ENCODE measurements around the gene COPS6.

The COPS6 gene

DNA sequence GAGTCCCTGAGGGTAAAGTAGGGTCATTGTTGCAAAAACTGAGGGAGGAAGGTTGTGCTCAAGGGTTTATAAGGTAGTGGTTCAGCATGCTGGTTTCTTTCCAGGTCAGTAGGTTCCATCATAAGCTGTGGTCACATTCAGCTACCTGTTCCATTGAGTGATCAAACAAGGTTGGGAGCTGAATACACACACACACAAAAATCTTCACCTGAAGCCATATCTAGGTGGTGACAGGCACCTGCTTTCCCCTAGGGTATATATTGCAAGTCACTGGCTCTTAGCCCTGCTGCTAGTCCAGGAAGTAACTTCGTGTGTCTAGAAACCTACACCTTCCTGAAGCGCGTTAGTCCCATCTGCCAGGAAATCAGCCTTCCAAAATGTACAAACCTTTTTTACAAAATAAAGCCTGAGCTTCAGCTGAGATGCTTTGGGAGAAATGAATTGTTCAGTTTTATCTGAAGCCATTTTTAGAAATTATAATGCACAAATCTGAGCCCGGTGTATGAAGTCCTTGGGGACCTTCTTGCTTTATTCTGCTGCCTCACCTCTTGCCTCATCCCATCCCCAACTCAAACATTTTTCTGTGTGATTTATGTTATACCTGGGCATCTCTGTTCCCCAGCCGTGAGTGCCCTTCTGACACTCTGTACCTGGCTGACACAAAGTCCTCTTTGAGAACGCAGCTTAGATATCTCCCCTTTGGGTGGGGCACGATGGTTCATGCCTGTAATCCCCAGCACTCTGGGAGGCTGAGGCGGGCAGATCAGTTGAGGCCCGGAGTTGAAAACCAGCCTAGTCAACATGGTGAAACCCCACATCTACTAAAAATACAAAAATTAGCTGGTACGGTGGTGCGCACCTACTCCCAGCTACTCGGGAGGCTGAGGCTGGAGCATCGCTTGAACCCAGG lies 49.3 kb downstream of the COPS6 start:
- POLR2A ChIA-PET = interaction anchor here (1.1 to 2.0 kb wide), 3 partner anchors 8 to 11 kb away, joined by 3 to 8 read pairs (median 7); partner anchors contain the start of genes LAMTOR4 and MBLAC1
- TF ChIP-seq, protein P1, sequence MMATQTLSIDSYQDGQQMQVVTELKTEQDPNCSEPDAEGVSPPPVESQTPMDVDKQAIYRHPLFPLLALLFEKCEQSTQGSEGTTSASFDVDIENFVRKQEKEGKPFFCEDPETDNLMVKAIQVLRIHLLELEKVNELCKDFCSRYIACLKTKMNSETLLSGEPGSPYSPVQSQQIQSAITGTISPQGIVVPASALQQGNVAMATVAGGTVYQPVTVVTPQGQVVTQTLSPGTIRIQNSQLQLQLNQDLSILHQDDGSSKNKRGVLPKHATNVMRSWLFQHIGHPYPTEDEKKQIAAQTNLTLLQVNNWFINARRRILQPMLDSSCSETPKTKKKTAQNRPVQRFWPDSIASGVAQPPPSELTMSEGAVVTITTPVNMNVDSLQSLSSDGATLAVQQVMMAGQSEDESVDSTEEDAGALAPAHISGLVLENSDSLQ (IDR thresholded peaks at IDR 0.05) = no peak
- TF ChIP-seq HDGF (IDR thresholded peaks at IDR 0.05; ENCODE audit: borderline replicate concordance) = no peak
- no peak for TF ChIP-seq CTBP1 (IDR thresholded peaks at IDR 0.05; ENCODE audit: borderline replicate concordance)
- no peak for DNase-seq (ENCODE audit: extremely low spot score)

DNA sequence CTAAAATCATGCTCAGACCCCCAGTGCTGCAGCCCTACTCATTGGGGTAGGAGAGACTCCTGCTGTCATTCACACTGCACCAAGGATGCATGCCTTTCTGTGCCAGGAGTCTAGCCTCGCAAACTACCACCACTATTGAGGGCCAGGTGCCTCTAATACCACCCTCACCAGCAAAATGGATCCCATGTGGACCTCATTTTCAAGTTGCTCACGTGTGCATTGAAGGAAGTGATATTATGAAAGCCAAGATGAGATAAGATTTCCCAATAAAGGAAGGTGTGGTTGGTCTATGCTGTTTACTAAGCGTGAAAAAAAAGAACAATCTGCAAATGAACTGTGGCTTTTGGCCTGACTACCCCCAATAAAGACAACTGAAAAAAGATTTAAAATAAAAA lies 52.8 kb downstream of the COPS6 start:
- TF ChIP-seq BHLHE40 (IDR thresholded peaks at IDR 0.05; ENCODE audit: borderline replicate concordance) = no peak
- TF ChIP-seq HDGF (IDR thresholded peaks at IDR 0.05; ENCODE audit: borderline replicate concordance) = no peak
- no peak for TF ChIP-seq ARNT (IDR thresholded peaks at IDR 0.05)
- TF ChIP-seq TARDBP (IDR thresholded peaks at IDR 0.05) = no peak
- TF ChIP-seq NFRKB (IDR thresholded peaks at IDR 0.05) = no peak
- TF ChIP-seq FOXM1 (IDR thresholded peaks at IDR 0.05; ENCODE audit: borderline replicate concordance) = no peak
- no peak for TF ChIP-seq SP1 (IDR thresholded peaks at IDR 0.05)
- no peak for TF ChIP-seq SUZ12 (IDR thresholded peaks at IDR 0.05)
- no peak for TF ChIP-seq CTBP1 (IDR thresholded peaks at IDR 0.05; ENCODE audit: borderline replicate concordance)
- no peak for TF ChIP-seq FOXK2 (IDR thresholded peaks at IDR 0.05)
- no peak for TF ChIP-seq LEF1 (IDR thresholded peaks at IDR 0.05; ENCODE audit: borderline replicate concordance)
- TF ChIP-seq ZNF384 (IDR thresholded peaks at IDR 0.05) = no peak
- DNase-seq (ENCODE audit: extremely low spot score) = no peak
- POLR2A ChIA-PET = interaction anchor here (1.1 kb wide), 1 partner anchor 13 kb away, joined by 3 read pairs; no protein-coding TSS in a partner anchor
- CTCF ChIA-PET = interaction anchor here (1.5 to 3.0 kb wide), 3 partner anchors 9 to 17 kb away, joined by 3 to 10 read pairs (median 8); no protein-coding TSS in a partner anchor

More for the DNA sequence above, 49.3 kb downstream of the COPS6 start:
- CTCF ChIA-PET = interaction anchor here (1.0 kb wide), 1 partner anchor 8 kb away, joined by 5 read pairs; no protein-coding TSS in a partner anchor

Measured in HEK293T (cell line).